ENCODE data around the gene PRR5L.

DNA sequence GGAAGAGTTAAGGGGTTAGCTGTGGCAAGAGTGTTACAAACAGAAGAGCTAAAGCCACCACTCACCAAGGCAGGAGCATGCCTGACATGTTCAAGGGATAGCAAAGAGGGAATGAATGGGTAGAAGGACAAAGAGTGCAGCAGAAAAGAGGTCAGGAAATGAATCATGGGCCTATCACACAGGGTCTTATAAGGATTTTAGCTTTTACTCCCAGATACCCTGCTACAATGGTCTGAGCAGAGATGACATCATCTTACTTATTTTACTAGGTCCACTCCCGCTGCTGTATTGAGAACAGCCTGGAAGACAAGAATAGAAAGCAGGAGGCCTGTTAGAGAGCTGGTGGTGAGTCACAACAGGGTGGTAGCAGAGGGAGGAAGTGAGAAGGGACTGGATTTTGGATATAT, 204.2 kb downstream of the PRR5L start:
- TF ChIP-seq, protein P1, sequence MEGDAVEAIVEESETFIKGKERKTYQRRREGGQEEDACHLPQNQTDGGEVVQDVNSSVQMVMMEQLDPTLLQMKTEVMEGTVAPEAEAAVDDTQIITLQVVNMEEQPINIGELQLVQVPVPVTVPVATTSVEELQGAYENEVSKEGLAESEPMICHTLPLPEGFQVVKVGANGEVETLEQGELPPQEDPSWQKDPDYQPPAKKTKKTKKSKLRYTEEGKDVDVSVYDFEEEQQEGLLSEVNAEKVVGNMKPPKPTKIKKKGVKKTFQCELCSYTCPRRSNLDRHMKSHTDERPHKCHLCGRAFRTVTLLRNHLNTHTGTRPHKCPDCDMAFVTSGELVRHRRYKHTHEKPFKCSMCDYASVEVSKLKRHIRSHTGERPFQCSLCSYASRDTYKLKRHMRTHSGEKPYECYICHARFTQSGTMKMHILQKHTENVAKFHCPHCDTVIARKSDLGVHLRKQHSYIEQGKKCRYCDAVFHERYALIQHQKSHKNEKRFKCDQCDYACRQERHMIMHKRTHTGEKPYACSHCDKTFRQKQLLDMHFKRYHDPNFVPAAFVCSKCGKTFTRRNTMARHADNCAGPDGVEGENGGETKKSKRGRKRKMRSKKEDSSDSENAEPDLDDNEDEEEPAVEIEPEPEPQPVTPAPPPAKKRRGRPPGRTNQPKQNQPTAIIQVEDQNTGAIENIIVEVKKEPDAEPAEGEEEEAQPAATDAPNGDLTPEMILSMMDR (tag by site-specific recombination; IDR thresholded peaks at IDR 0.05): no peak
- TF ChIP-seq HOXD13 (CRISPR knock-in tag; IDR thresholded peaks at IDR 0.05; ENCODE audit: borderline replicate concordance): no peak
- no peak for TF ChIP-seq ZNF274 (IDR thresholded peaks at IDR 0.05; ENCODE audit: low read length)
- no peak for TF ChIP-seq ZNF274 (tag by site-specific recombination; IDR thresholded peaks at IDR 0.05; ENCODE audit: borderline replicate concordance)
- no peak for TF ChIP-seq ZFP37 (tag by site-specific recombination; IDR thresholded peaks at IDR 0.05)
- TF ChIP-seq, protein P2, sequence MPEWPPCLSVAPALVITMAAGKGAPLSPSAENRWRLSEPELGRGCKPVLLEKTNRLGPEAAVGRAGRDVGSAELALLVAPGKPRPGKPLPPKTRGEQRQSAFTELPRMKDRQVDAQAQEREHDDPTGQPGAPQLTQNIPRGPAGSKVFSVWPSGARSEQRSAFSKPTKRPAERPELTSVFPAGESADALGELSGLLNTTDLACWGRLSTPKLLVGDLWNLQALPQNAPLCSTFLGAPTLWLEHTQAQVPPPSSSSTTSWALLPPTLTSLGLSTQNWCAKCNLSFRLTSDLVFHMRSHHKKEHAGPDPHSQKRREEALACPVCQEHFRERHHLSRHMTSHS (tag by site-specific recombination; IDR thresholded peaks at IDR 0.05): no peak

Measured in HEK293 (cell line).